ENCODE results near the gene SYNPO2. TPM values are rescaled to one million over a fixed set of nuclear protein-coding genes. Genes with fewer than 3 reads are reported as not detected.

Gene SYNPO2
- total and polyA plus RNA-seq, 3 experiments from 2014 or later: 0.16 to 0.22 (median 0.21) TPM

DNA sequence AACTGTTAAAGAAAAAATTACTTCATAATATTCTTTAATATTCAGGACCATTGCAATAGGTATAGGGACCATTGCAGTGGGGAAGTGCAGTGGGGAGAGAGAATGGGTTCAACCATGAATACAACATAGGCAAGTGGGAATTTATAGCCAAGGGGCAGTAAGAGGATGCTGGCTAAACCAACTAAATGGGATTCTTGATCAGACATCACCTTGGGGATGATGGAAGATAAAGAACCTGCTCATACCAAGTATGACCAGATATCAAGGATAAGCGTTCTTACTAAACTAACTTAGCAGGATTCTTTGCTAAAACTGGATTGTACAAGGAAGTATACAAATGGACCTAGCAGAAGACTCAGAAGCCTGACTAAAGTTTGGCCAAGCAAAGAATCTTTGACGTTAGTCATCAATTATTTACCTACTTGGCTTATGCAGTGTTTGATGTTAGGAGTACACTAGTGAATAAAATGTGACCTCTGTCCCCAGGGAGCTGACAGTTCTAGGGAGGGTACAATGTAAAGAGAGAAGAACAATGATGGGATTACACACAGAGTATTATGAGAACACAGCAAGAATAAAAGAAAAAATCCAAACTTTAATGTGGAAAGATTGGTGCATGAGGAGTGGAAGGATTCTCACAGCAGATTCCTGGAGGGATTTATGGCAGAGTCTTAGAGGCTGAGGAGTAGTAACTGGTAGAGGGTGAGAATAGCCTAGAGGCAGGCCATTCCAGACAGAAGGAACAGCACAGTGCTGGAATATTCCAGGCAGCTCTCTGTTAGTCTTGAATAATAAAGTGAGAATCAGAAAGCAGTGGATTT is 192.3 kb downstream of the SYNPO2 start:
- Histone ChIP-seq H3K4me1 (ENCODE audit: insufficient read depth, low read length) (no peaks in the 10 kb centered on the region), H3K9me3 (ENCODE audit: low read length) (no peaks in the 10 kb centered on the region), H3K27ac (ENCODE audit: low read depth, low read length) (no peak overlapping the region), H3K4me3 (ENCODE audit: low read length) (no peak overlapping the region), H3K36me3 (ENCODE audit: insufficient read depth, low read length) (no peaks in the 10 kb centered on the region), H3K27me3 (ENCODE audit: insufficient read depth, low read length, poor library complexity, severe bottlenecking) (no peaks in the 10 kb centered on the region)
- H3K4me1 Mint-ChIP-seq: no peaks in the 10 kb centered on the region
- ChIA-PET CTCF (no interaction called here), POLR2A (no interaction called here)
- no peak for DNase-seq
- H3K4me3 Mint-ChIP-seq: no peak overlapping the region
- peaks cover 0 to 8% of the 10 kb centered on the region in 2 donors for H3K27me3 Mint-ChIP-seq
- H3K27ac Mint-ChIP-seq: no peak overlapping the region
- no peaks in the 10 kb centered on the region for H3K36me3 Mint-ChIP-seq
- peaks cover 0 to 5% (median 2%) of the 10 kb centered on the region in 5 donors for H3K9me3 Mint-ChIP-seq

DNA sequence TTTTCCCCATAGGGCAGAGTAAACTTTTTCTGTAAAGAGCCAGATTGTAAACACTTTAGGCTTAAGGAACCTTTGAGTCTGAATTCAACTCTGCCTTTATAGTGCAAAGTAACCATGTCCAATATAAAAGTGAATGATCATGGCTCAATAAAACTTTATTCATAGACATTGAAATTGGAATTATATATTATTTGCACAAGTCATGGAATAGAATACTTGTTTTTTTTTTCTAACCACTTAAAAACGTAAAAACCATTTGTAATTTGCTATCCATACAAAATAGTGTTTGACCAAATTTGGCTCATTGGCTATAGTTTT is 192.8 kb downstream of the SYNPO2 start:
- H3K36me3 Mint-ChIP-seq: no peaks in the 10 kb centered on the region
- Histone ChIP-seq H3K4me3 (ENCODE audit: low read length) (no peak overlapping the region), H3K36me3 (ENCODE audit: insufficient read depth, low read length) (no peaks in the 10 kb centered on the region), H3K4me1 (ENCODE audit: insufficient read depth, low read length) (no peaks in the 10 kb centered on the region), H3K27ac (ENCODE audit: low read depth, low read length) (no peak overlapping the region), H3K9me3 (ENCODE audit: low read length) (no peaks in the 10 kb centered on the region), H3K27me3 (ENCODE audit: insufficient read depth, low read length, poor library complexity, severe bottlenecking) (no peaks in the 10 kb centered on the region)
- no peak for DNase-seq
- H3K27ac Mint-ChIP-seq: no peak overlapping the region
- H3K4me1 Mint-ChIP-seq: no peaks in the 10 kb centered on the region
- H3K9me3 Mint-ChIP-seq: peaks cover 0 to 5% (median 2%) of the 10 kb centered on the region in 5 donors
- H3K4me3 Mint-ChIP-seq: no peak overlapping the region
- POLR2A ChIA-PET: no interaction called here
- CTCF ChIA-PET: no interaction called here
- H3K27me3 Mint-ChIP-seq: peaks cover 0 to 8% of the 10 kb centered on the region in 2 donors

DNA sequence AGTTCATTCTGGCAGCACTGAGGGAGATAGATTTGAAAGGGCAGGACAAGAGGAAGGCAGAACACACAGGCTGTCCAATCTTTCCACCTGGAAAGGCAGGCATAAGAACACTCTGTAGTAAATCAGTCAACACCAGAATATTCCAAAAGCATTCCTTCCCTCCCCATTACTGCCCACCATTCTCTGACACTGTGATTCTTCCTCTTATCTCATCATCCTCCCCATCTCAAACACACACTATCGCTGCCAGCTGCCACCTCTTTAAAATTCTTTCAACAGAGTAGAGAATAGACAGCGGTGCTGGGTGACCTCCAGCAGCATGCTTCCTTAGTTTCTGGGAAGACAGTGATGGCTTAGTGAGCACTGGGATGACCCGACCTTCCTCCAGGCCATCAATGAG is 193.3 kb downstream of the SYNPO2 start:
- Histone ChIP-seq H3K36me3 (ENCODE audit: insufficient read depth, low read length) (no peaks in the 10 kb centered on the region), H3K4me1 (ENCODE audit: insufficient read depth, low read length) (no peaks in the 10 kb centered on the region), H3K27ac (ENCODE audit: low read depth, low read length) (no peak overlapping the region), H3K9me3 (ENCODE audit: low read length) (no peaks in the 10 kb centered on the region), H3K27me3 (ENCODE audit: insufficient read depth, low read length, poor library complexity, severe bottlenecking) (no peaks in the 10 kb centered on the region), H3K4me3 (ENCODE audit: low read length) (no peak overlapping the region)
- Mint-ChIP-seq H3K27me3 (peaks cover 0 to 6% of the 10 kb centered on the region in 2 donors), H3K4me3 (no peak overlapping the region), H3K9me3 (peaks cover 0 to 5% (median 2%) of the 10 kb centered on the region in 5 donors), H3K4me1 (no peaks in the 10 kb centered on the region), H3K27ac (no peak overlapping the region), H3K36me3 (no peaks in the 10 kb centered on the region)
- CTCF ChIA-PET: no interaction called here
- POLR2A ChIA-PET: no interaction called here
- DNase-seq: no peak

DNA sequence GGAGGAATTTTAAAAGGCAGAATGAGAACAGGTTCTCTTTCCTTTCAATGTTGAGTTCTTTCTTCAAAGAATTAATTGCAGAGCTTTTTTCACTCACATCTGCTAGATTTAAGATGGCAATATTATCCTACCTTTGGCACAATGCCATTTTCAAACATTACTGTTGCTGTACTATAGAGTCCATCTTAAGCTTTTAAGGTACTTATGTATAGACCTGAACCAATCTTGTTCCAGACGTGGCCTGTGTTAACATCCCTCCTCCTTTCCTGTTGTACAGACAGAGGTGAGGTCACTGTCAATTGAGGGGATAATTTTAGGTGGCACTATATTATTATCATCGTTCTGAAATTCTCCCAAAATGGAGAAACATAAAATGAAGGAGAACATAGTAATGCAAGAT is 194.0 kb downstream of the SYNPO2 start:
- no peaks in the 10 kb centered on the region for H3K9me3 ChIP-seq (ENCODE audit: low read length)
- Mint-ChIP-seq H3K36me3 (no peaks in the 10 kb centered on the region), H3K4me3 (no peak overlapping the region), H3K27me3 (peaks cover 0 to 6% of the 10 kb centered on the region in 2 donors), H3K4me1 (no peaks in the 10 kb centered on the region), H3K9me3 (peaks cover 0 to 5% (median 2%) of the 10 kb centered on the region in 5 donors), H3K27ac (no peak overlapping the region)
- no peak overlapping the region for H3K27ac ChIP-seq (ENCODE audit: low read depth, low read length)
- no peaks in the 10 kb centered on the region for H3K27me3 ChIP-seq (ENCODE audit: insufficient read depth, low read length, poor library complexity, severe bottlenecking)
- H3K36me3 ChIP-seq (ENCODE audit: insufficient read depth, low read length): no peaks in the 10 kb centered on the region
- ChIA-PET POLR2A (no interaction called here), CTCF (no interaction called here)
- H3K4me1 ChIP-seq (ENCODE audit: insufficient read depth, low read length): no peaks in the 10 kb centered on the region
- no peak for DNase-seq
- H3K4me3 ChIP-seq (ENCODE audit: low read length): no peak overlapping the region

DNA sequence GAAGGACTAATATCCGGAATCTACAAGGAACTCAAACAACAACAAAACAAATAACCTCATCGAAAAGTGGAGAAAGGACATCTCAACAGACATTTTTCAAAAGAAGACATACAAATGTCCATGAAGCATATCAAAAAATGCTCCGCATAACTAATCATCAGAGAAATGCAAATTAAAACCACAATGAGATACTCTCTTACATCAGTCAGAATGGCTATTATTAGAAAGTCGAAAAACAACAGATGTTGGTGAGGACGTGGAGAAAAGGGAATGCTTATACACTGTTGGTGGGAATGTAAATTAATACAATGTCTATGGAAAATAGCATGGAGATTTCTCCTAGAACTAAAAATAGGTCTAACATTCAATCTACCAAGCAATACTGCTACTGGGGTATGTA is 195.9 kb downstream of the SYNPO2 start:
- CTCF ChIA-PET: no interaction called here
- H3K4me3 Mint-ChIP-seq: no peak overlapping the region
- peaks cover 0 to 6% of the 10 kb centered on the region in 2 donors for H3K27me3 Mint-ChIP-seq
- no peaks in the 10 kb centered on the region for H3K36me3 Mint-ChIP-seq
- peaks cover 0 to 3% (median 0%) of the 10 kb centered on the region in 3 donors for H3K4me1 Mint-ChIP-seq
- H3K9me3 Mint-ChIP-seq: no peaks in the 10 kb centered on the region
- H3K4me1 ChIP-seq (ENCODE audit: insufficient read depth, low read length): no peaks in the 10 kb centered on the region
- no peaks in the 10 kb centered on the region for H3K36me3 ChIP-seq (ENCODE audit: insufficient read depth, low read length)
- H3K27ac Mint-ChIP-seq: no peak overlapping the region
- H3K9me3 ChIP-seq (ENCODE audit: low read length): no peaks in the 10 kb centered on the region
- no peak for DNase-seq
- no peak overlapping the region for H3K4me3 ChIP-seq (ENCODE audit: low read length)
- POLR2A ChIA-PET: interaction anchor here (0.5 kb wide), 1 partner anchor 131 kb away, joined by 4 read pairs; no protein-coding TSS in a partner anchor
- H3K27ac ChIP-seq (ENCODE audit: low read depth, low read length): no peak overlapping the region
- no peaks in the 10 kb centered on the region for H3K27me3 ChIP-seq (ENCODE audit: insufficient read depth, low read length, poor library complexity, severe bottlenecking)

DNA sequence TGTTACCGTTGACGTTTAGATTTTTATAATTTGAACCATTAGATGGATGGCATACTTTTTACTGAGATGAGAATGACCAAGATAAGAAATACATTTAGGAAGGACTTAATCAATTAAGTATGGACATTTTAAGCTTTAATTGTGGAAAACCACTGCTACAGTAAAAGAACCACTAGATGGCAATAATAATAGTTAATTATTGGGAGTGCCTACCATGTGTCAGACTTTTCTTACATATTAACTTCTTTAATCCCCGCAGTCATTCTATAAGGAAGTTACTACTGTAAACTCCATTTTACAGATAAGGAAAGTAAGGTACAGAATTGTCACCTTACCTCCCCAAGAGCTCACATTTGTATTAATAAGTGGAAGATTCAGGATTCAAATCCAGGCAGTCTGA is 198.5 kb downstream of the SYNPO2 start:
- H3K27ac ChIP-seq (ENCODE audit: low read depth, low read length): no peak overlapping the region
- POLR2A ChIA-PET: no interaction called here
- H3K4me1 ChIP-seq (ENCODE audit: insufficient read depth, low read length): no peaks in the 10 kb centered on the region
- Mint-ChIP-seq H3K36me3 (no peaks in the 10 kb centered on the region), H3K4me3 (no peak overlapping the region), H3K9me3 (no peaks in the 10 kb centered on the region), H3K27ac (no peak overlapping the region), H3K27me3 (peaks cover 0 to 6% of the 10 kb centered on the region in 2 donors), H3K4me1 (peaks cover 0 to 3% (median 0%) of the 10 kb centered on the region in 3 donors)
- no peaks in the 10 kb centered on the region for H3K36me3 ChIP-seq (ENCODE audit: insufficient read depth, low read length)
- CTCF ChIA-PET: interaction anchor here (0.8 to 3.0 kb wide), 4 partner anchors 45 to 147 kb away, joined by 3 to 9 read pairs (median 6); partner anchors contain the start of gene USP53
- no peaks in the 10 kb centered on the region for H3K9me3 ChIP-seq (ENCODE audit: low read length)
- no peak overlapping the region for H3K4me3 ChIP-seq (ENCODE audit: low read length)
- no peaks in the 10 kb centered on the region for H3K27me3 ChIP-seq (ENCODE audit: insufficient read depth, low read length, poor library complexity, severe bottlenecking)
- DNase-seq: no peak

DNA sequence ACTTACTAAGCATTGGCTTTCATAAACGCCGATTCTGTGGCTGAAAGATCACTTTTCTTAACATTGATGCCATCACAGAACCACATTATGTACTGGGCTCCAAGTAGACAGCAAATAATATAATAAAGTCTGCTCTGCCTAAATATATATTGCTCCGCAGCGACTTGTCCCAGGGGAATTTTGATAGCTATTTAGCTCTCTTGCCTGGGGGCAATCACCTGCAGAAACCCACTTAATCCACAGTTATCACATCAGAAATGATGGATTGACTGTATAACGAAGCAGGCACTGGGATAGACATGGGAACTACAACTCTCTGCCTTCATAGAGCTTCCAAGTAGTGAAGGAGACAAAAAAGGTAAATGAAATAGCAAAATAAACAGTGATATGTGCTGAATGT is 199.0 kb downstream of the SYNPO2 start:
- H3K36me3 Mint-ChIP-seq: no peaks in the 10 kb centered on the region
- H3K9me3 Mint-ChIP-seq: no peaks in the 10 kb centered on the region
- CTCF ChIA-PET: interaction anchor here (0.8 to 3.0 kb wide), 4 partner anchors 45 to 200 kb away, joined by 3 to 9 read pairs (median 6); partner anchors contain the start of gene USP53
- Histone ChIP-seq H3K27ac (ENCODE audit: low read depth, low read length) (no peak overlapping the region), H3K4me3 (ENCODE audit: low read length) (no peak overlapping the region), H3K36me3 (ENCODE audit: insufficient read depth, low read length) (no peaks in the 10 kb centered on the region), H3K27me3 (ENCODE audit: insufficient read depth, low read length, poor library complexity, severe bottlenecking) (no peaks in the 10 kb centered on the region), H3K4me1 (ENCODE audit: insufficient read depth, low read length) (no peaks in the 10 kb centered on the region), H3K9me3 (ENCODE audit: low read length) (no peaks in the 10 kb centered on the region)
- peaks cover 0 to 3% (median 0%) of the 10 kb centered on the region in 3 donors for H3K4me1 Mint-ChIP-seq
- H3K4me3 Mint-ChIP-seq: no peak overlapping the region
- POLR2A ChIA-PET: no interaction called here
- no peak overlapping the region for H3K27ac Mint-ChIP-seq
- no peak for DNase-seq
- H3K27me3 Mint-ChIP-seq: peaks cover 0 to 6% of the 10 kb centered on the region in 2 donors

DNA sequence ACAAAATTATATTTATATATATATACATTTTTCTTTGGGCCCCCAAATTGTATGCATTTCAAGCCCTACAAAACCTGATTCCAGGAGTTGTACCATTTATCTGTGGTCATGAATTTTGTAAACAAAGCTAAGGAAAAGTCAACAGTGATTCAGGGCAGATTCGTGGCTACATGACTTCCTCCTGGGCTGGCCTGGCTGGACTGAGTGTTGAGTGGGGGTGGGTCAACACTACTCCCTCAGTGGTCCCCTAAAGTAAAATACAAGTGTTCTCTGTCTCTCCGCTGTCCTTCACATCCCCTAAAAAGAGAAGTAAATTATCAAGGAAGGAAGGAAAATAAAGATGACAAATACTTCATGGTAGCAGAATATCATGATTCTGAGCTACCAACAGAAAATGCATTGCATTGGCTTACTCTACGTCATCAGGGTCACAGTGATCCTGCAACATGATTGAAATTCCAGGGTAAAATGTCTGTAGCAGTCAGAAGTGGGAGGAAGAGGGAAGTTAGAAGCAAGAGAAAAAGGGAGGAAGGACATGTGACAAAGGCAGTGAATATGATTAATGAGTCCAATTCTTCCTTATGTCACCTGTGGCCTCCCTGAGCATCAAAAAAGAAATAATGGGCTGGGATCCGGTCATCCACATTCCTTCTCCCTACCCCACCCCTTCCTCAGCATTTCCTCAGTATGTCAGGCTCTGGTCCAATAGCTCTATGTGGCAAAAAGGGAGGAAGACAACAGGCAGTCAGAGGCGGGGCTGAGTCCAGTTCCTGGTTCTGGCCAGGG is 204.6 kb downstream of the SYNPO2 start:
- Histone ChIP-seq H3K9me3 (ENCODE audit: low read length) (no peaks in the 10 kb centered on the region), H3K27ac (ENCODE audit: low read depth, low read length) (no peak overlapping the region), H3K36me3 (ENCODE audit: insufficient read depth, low read length) (no peaks in the 10 kb centered on the region), H3K4me3 (ENCODE audit: low read length) (no peak overlapping the region), H3K27me3 (ENCODE audit: insufficient read depth, low read length, poor library complexity, severe bottlenecking) (no peaks in the 10 kb centered on the region), H3K4me1 (ENCODE audit: insufficient read depth, low read length) (no peaks in the 10 kb centered on the region)
- Mint-ChIP-seq H3K36me3 (no peaks in the 10 kb centered on the region), H3K27me3 (peaks cover 10 to 15% of the 10 kb centered on the region in 2 donors), H3K27ac (no peak overlapping the region), H3K4me3 (no peak overlapping the region), H3K4me1 (peaks cover 9 to 24% (median 17%) of the 10 kb centered on the region in 3 donors), H3K9me3 (peaks cover 0 to 4% (median 0%) of the 10 kb centered on the region in 5 donors)
- DNase-seq: no peak
- ChIA-PET CTCF (no interaction called here), POLR2A (no interaction called here)

Data from CD8-positive, alpha-beta memory T cell (primary cell).